H9 (cell line): ENCODE data around the gene FOXK1. TPM values are rescaled to one million over a fixed set of nuclear protein-coding genes. Genes with fewer than 3 reads are reported as not detected.
"Not testable (repeated sequence)": the region's sequence is repeated elsewhere in the genome, so short reads cannot be mapped to it uniquely, and the experiment has no call there.

Experiments used
- DNase-seq: peaks from one replicate; pipeline ENCODE4 v3.0.0-alpha.2; 2017
- H2AFZ ChIP-seq: one replicate; pipeline ENCODE4 v1.6.1; 2013; ENCODE audit warnings: mild to moderate bottlenecking, low read length, control low read depth, moderate library complexity
- H2AK5ac ChIP-seq: 2 replicates; pipeline ENCODE4 v1.6.1; 2013; ENCODE audit warnings: low read length, control low read depth, mixed read lengths; ENCODE audit not compliant: insufficient read length
- H2BK120ac ChIP-seq: one replicate; pipeline ENCODE4 v1.6.1; 2013; ENCODE audit warnings: low read depth, mild to moderate bottlenecking, low read length, control low read depth, inconsistent platforms; ENCODE audit not compliant: poor library complexity, severe bottlenecking
- H2BK12ac ChIP-seq: 2 replicates; pipeline ENCODE4 v1.6.1; 2013; ENCODE audit warnings: low read length, control low read depth, mixed read lengths, low read depth; ENCODE audit not compliant: insufficient read length
- H2BK15ac ChIP-seq: 2 replicates; pipeline ENCODE4 v1.6.1; 2013; ENCODE audit warnings: low read depth, low read length, control low read depth
- H2BK20ac ChIP-seq: one replicate; pipeline ENCODE4 v1.6.1; 2013; ENCODE audit warnings: low read depth, mild to moderate bottlenecking, low read length, control low read depth, inconsistent platforms; ENCODE audit not compliant: poor library complexity, severe bottlenecking
- H2BK5ac ChIP-seq: 2 replicates; pipeline ENCODE4 v1.6.1; 2013; ENCODE audit warnings: low read length, control low read depth, mixed read lengths; ENCODE audit not compliant: insufficient read length
- H3K14ac ChIP-seq: 2 replicates; pipeline ENCODE4 v1.6.1; 2013; ENCODE audit warnings: low read length, control low read depth; ENCODE audit not compliant: insufficient read depth
- H3K18ac ChIP-seq: 2 replicates; pipeline ENCODE4 v1.6.1; 2013; ENCODE audit warnings: low read depth, mild to moderate bottlenecking, mixed read lengths, low read length, control low read depth; ENCODE audit not compliant: insufficient read length
- H3K23ac ChIP-seq: 2 replicates; pipeline ENCODE4 v1.6.1; 2013; ENCODE audit warnings: low read length, control low read depth, mixed read lengths, low read depth; ENCODE audit not compliant: insufficient read length
- H3K23me2 ChIP-seq: 2 replicates; pipeline ENCODE4 v1.6.1; 2013; ENCODE audit warnings: low read depth, mild to moderate bottlenecking, mixed read lengths, low read length, control low read depth; ENCODE audit not compliant: insufficient read length, poor library complexity, severe bottlenecking
- H3K27ac ChIP-seq: 2 replicates; pipeline ENCODE4 v1.5.1; 2013; ENCODE audit warnings: low read length, control low read depth, mixed read lengths, low read depth; ENCODE audit not compliant: insufficient read length
- H3K27me3 ChIP-seq: 2 replicates; pipeline ENCODE4 v1.6.1; 2013; ENCODE audit warnings: low read length, control low read depth, inconsistent platforms; ENCODE audit not compliant: insufficient read depth
- H3K4ac ChIP-seq: 2 replicates; pipeline ENCODE4 v1.6.1; 2013; ENCODE audit warnings: low read depth, mild to moderate bottlenecking, control low read depth, inconsistent platforms, low read length, moderate library complexity
- H3K4me1 ChIP-seq: 2 replicates; pipeline ENCODE4 v1.6.1; 2013; ENCODE audit warnings: low read length, control low read depth, inconsistent platforms; ENCODE audit not compliant: insufficient read depth
- H3K4me2 ChIP-seq: 2 replicates; pipeline ENCODE4 v1.6.1; 2013; ENCODE audit warnings: low read length, control low read depth, mixed read lengths; ENCODE audit not compliant: insufficient read length, insufficient read depth
- H3K56ac ChIP-seq: 2 replicates; pipeline ENCODE4 v1.6.1; 2013; ENCODE audit warnings: low read depth, mild to moderate bottlenecking, mixed read lengths, low read length, control low read depth; ENCODE audit not compliant: insufficient read length
- H3K79me1 ChIP-seq: 2 replicates; pipeline ENCODE4 v1.6.1; 2013; ENCODE audit warnings: low read depth, mild to moderate bottlenecking, moderate library complexity, low read length, control low read depth, inconsistent platforms; ENCODE audit not compliant: insufficient read depth, poor library complexity, severe bottlenecking
- H3K79me2 ChIP-seq: 2 replicates; pipeline ENCODE4 v1.6.1; 2013; ENCODE audit warnings: low read length, control low read depth, inconsistent platforms; ENCODE audit not compliant: insufficient read depth
- H3K9ac ChIP-seq: 2 replicates; pipeline ENCODE4 v1.6.1; 2013; ENCODE audit warnings: low read length, control low read depth, mixed read lengths; ENCODE audit not compliant: insufficient read length; ENCODE audit errors: extremely low read depth
- H3K9me3 ChIP-seq: one replicate; pipeline ENCODE4 v1.6.1; 2013; ENCODE audit warnings: low read depth, low read length, inconsistent platforms; ENCODE audit not compliant: control insufficient read depth
- H3T11ph ChIP-seq: one replicate; pipeline ENCODE4 v1.6.1; 2013; ENCODE audit warnings: mild to moderate bottlenecking, low read length, control low read depth, inconsistent platforms
- H4K20me1 ChIP-seq: one replicate; pipeline ENCODE4 v1.6.1; 2013; ENCODE audit not compliant: control insufficient read depth, insufficient read length, insufficient read depth
- H4K5ac ChIP-seq: 2 replicates; pipeline ENCODE4 v1.6.1; 2013; ENCODE audit warnings: low read depth, mild to moderate bottlenecking, mixed read lengths, low read length, control low read depth; ENCODE audit not compliant: insufficient read length
- H4K8ac ChIP-seq: replicated peaks from 2 replicates; pipeline ENCODE4 v1.6.1; 2013; ENCODE audit warnings: low read length, control low read depth, mixed read lengths, low read depth; ENCODE audit not compliant: insufficient read length
- H4K91ac ChIP-seq: 2 replicates; pipeline ENCODE4 v1.6.1; 2013; ENCODE audit warnings: low read depth, mild to moderate bottlenecking, moderate library complexity, mixed read lengths, low read length, control low read depth; ENCODE audit not compliant: insufficient read length
- H3K27ac Mint-ChIP-seq, 3 experiments: 2 replicates in 2 of 3; 3 replicates in 1 of 3; pipeline ENCODE4 v1.8.0; 2020 to 2021; ENCODE audit warnings: mixed read lengths in 3 of 3, mild to moderate bottlenecking in 1 of 3, moderate library complexity in 1 of 3
- H3K27me3 Mint-ChIP-seq: 2 replicates; pipeline ENCODE4 v1.8.0; 2021; ENCODE audit warnings: low read depth, mild to moderate bottlenecking, moderate library complexity, mixed read lengths
- H3K36me3 Mint-ChIP-seq, 3 experiments: 2 replicates in 2 of 3; 3 replicates in 1 of 3; pipeline ENCODE4 v1.8.0; 2020 to 2021; ENCODE audit warnings: low read depth in 3 of 3, mixed read lengths in 3 of 3; ENCODE audit not compliant: insufficient read depth in 1 of 3
- H3K4me1 Mint-ChIP-seq, 2 experiments: 2 replicates each; pipeline ENCODE4 v1.8.0; 2020; ENCODE audit warnings: mixed read lengths in 2 of 2
- H3K4me3 Mint-ChIP-seq, 2 experiments: 2 replicates in 1 of 2; 3 replicates in 1 of 2; pipeline ENCODE4 v1.8.0; 2020 to 2021; ENCODE audit warnings: mild to moderate bottlenecking in 2 of 2, mixed read lengths in 2 of 2, moderate library complexity in 1 of 2
- H3K9me3 Mint-ChIP-seq, 2 experiments: 2 replicates in 1 of 2; 3 replicates in 1 of 2; pipeline ENCODE4 v1.8.0; 2020; ENCODE audit warnings: mild to moderate bottlenecking in 2 of 2, mixed read lengths in 2 of 2, moderate library complexity in 1 of 2
- CTCF ChIP-seq: fragments of 200-600 bp; sonication (generic); conservative IDR thresholded peaks from 3 replicates; pipeline ENCODE4 v1.8.0; 2021; ENCODE audit warnings: antibody characterized with exemption, mild to moderate bottlenecking
- WGBS: extraction: QIAGEN DNeasy Blood & Tissue Kit; methylation state at CpG from one replicate; pipeline ENCODE4 v1.1.7; 2013; ENCODE audit warnings: missing lambda C conversion rate, low lambda C conversion rate, mixed read lengths; ENCODE audit not compliant: insufficient read length; ENCODE audit errors: extremely low coverage; 5-methylcytosine and 5-hydroxymethylcytosine counted together
- total RNA-seq: library from RNA; stranded (reverse); gene quantifications from 2 replicates; pipeline ENCODE4 v1.2.1, GENCODE V29; 2021

The FOXK1 gene
- total RNA-seq, 1 experiment from 2014 or later: 14.4 TPM

- Histone ChIP-seq H2AK5ac (no peak overlapping the region), H2AFZ (no peak overlapping the region), H3K79me2 (no peaks in the 10 kb centered on the region), H3K4me2 (no peak overlapping the region), H3K23me2 (no peaks in the 10 kb centered on the region), H3K79me1 (no peaks in the 10 kb centered on the region), H3K27me3 (no peaks in the 10 kb centered on the region), H4K5ac (no peak overlapping the region), H3K14ac (no peak overlapping the region; the same call in 1 of the 2 replicates), H4K8ac (no peak overlapping the region), H3K9ac (no peak overlapping the region), H3K4ac (no peak overlapping the region), H3K9me3 (no peaks in the 10 kb centered on the region), H2BK20ac (no peak overlapping the region), H3K23ac (no peak overlapping the region), H2BK120ac (no peak overlapping the region), H3K4me1 (no peaks in the 10 kb centered on the region), H3K18ac (no peak overlapping the region), H3K56ac (no peak overlapping the region), H2BK15ac (no peak overlapping the region), H4K91ac (no peak overlapping the region), H2BK12ac (no peak overlapping the region), H2BK5ac (no peak overlapping the region), H4K20me1 (no peaks in the 10 kb centered on the region), H3K27ac (no peak overlapping the region), H3T11ph (no peak overlapping the region)
- DNase-seq: no peak
- no CpG with 5 or more reads among the region's 18 CpGs for WGBS
- H3K9me3 Mint-ChIP-seq: no peaks in the 10 kb centered on the region
- H3K27me3 Mint-ChIP-seq: peaks cover 6% of the 10 kb centered on the region
- H3K4me3 Mint-ChIP-seq: no peak overlapping the region
- H3K27ac Mint-ChIP-seq: no peak overlapping the region
- TF ChIP-seq CTCF: no peak
- peaks cover 0 to 4% (median 0%) of the 10 kb centered on the region in 3 experiments; a peak in 1 of 7 replicates for H3K36me3 Mint-ChIP-seq
- H3K4me1 Mint-ChIP-seq: peaks cover 6% of the 10 kb centered on the region in 2 experiments
These were observed 119.7 kb downstream of the FOXK1 start for GRCh38 chr7:4801839-4802231.

- not testable (repeated sequence) for H2BK12ac ChIP-seq, H4K8ac ChIP-seq, DNase-seq, H3K4me1 ChIP-seq, H2AFZ ChIP-seq, H3K27me3 ChIP-seq, H3K4me3 Mint-ChIP-seq, H4K20me1 ChIP-seq, H4K91ac ChIP-seq, H3T11ph ChIP-seq, H3K23ac ChIP-seq, H3K23me2 ChIP-seq, H3K14ac ChIP-seq, H3K4ac ChIP-seq, H3K27ac ChIP-seq, H2BK20ac ChIP-seq, H2AK5ac ChIP-seq, H3K9ac ChIP-seq, H3K79me2 ChIP-seq, H3K36me3 Mint-ChIP-seq, H3K9me3 ChIP-seq, H3K79me1 ChIP-seq, H3K56ac ChIP-seq, H3K9me3 Mint-ChIP-seq, H2BK120ac ChIP-seq, H3K4me2 ChIP-seq, H3K18ac ChIP-seq, H2BK15ac ChIP-seq, H4K5ac ChIP-seq, H2BK5ac ChIP-seq, H3K27ac Mint-ChIP-seq
- no CpG with 5 or more reads among the region's 23 CpGs for WGBS
- peaks cover 11% of the 10 kb centered on the region for H3K27me3 Mint-ChIP-seq
- peaks cover 6 to 10% of the 10 kb centered on the region in 2 experiments for H3K4me1 Mint-ChIP-seq
These were observed 120.5 kb downstream of the FOXK1 start for GRCh38 chr7:4802577-4802976.
